ENCODE measurements around the gene TMEM250.

TMEM250 gene

DNA sequence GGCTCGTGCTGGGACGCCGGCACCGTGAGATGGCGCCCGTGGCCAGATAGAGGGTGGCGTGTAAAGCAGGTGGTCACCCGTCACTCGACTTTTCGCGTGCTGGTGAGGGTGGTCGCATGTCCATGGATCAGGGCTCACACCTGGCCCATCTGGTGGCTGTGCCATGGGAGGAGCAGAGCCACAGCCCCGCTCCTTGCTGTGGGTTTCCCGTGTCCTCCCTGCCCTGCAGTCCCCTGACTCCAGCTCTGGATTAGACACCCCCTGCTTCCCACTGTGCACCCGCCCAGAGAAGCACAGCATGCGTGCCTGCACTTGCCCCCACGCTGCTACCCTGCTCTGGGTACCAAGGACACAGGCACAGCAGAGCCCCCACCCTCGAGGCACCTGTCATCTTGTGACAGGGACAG, 1.8 kb upstream of the TMEM250 start:
- Histone ChIP-seq H3K9me3 (ENCODE audit: insufficient read depth, low read length) (0 out of 2 replicates have a peak, but pooled peaks cover 4% of the 10 kb centered on the region), H3K4me3 (ENCODE audit: insufficient read length, low read depth) (no peak overlapping the region), H3K4me1 (ENCODE audit: insufficient read depth, insufficient read length) (peaks cover 40% of the 10 kb centered on the region), H3K27me3 (ENCODE audit: insufficient read depth, insufficient read length) (no peaks in the 10 kb centered on the region), H3K36me3 (ENCODE audit: insufficient read depth, insufficient read length, low read length) (peaks cover 24% of the 10 kb centered on the region), H3K9ac (ENCODE audit: insufficient read length, low read depth) (peak overlapping the region; percentile 78)
- DNase-seq (ENCODE audit: low read depth, low spot score): no peak
- TF ChIP-seq ZNF274 (IDR thresholded peaks at IDR 0.05; ENCODE audit: low read depth, low read length) (no peak), SUZ12 (IDR thresholded peaks at IDR 0.05; ENCODE audit: extremely low read depth, insufficient read depth, insufficient read length) (no peak)

GRCh38 chr9:136119883-136120393, 1.3 kb upstream of the TMEM250 start:
- Histone ChIP-seq H3K36me3 (ENCODE audit: insufficient read depth, insufficient read length, low read length) (peaks cover 29% of the 10 kb centered on the region), H3K9me3 (ENCODE audit: insufficient read depth, low read length) (no peaks in the 10 kb centered on the region), H3K4me3 (ENCODE audit: insufficient read length, low read depth) (peak overlapping the region; percentile 84), H3K4me1 (ENCODE audit: insufficient read depth, insufficient read length) (peaks cover 44% of the 10 kb centered on the region), H3K27me3 (ENCODE audit: insufficient read depth, insufficient read length) (no peaks in the 10 kb centered on the region), H3K9ac (ENCODE audit: insufficient read length, low read depth) (peak overlapping the region; percentile 98)
- TF ChIP-seq ZNF274 (IDR thresholded peaks at IDR 0.05; ENCODE audit: low read depth, low read length) (no peak), YY1 (IDR thresholded peaks at IDR 0.05; ENCODE audit: insufficient read depth, insufficient read length) (no peak), SUZ12 (IDR thresholded peaks at IDR 0.05; ENCODE audit: extremely low read depth, insufficient read depth, insufficient read length) (no peak)
- DNase-seq (ENCODE audit: low read depth, low spot score): no peak

GRCh38 chr9:136119061-136119882, 597 bp upstream of the TMEM250 start:
- Histone ChIP-seq H3K9ac (ENCODE audit: insufficient read length, low read depth) (peak overlapping the region; percentile 98), H3K4me3 (ENCODE audit: insufficient read length, low read depth) (peak overlapping the region; percentile 84), H3K36me3 (ENCODE audit: insufficient read depth, insufficient read length, low read length) (peaks cover 36% of the 10 kb centered on the region), H3K4me1 (ENCODE audit: insufficient read depth, insufficient read length) (peaks cover 47% of the 10 kb centered on the region), H3K27me3 (ENCODE audit: insufficient read depth, insufficient read length) (no peaks in the 10 kb centered on the region), H3K9me3 (ENCODE audit: insufficient read depth, low read length) (no peaks in the 10 kb centered on the region)
- DNase-seq (ENCODE audit: low read depth, low spot score): no peak
- TF ChIP-seq ZNF274 (IDR thresholded peaks at IDR 0.05; ENCODE audit: low read depth, low read length) (no peak), SUZ12 (IDR thresholded peaks at IDR 0.05; ENCODE audit: extremely low read depth, insufficient read depth, insufficient read length) (no peak), YY1 (IDR thresholded peaks at IDR 0.05; ENCODE audit: insufficient read depth, insufficient read length) (no peak)

- TF ChIP-seq ZNF274 (IDR thresholded peaks at IDR 0.05; ENCODE audit: low read depth, low read length) (no peak), YY1 (IDR thresholded peaks at IDR 0.05; ENCODE audit: insufficient read depth, insufficient read length) (no peak), SUZ12 (IDR thresholded peaks at IDR 0.05; ENCODE audit: extremely low read depth, insufficient read depth, insufficient read length) (no peak)
- peaks cover 47% of the 10 kb centered on the region for H3K36me3 ChIP-seq (ENCODE audit: insufficient read depth, insufficient read length, low read length)
- no peaks in the 10 kb centered on the region for H3K9me3 ChIP-seq (ENCODE audit: insufficient read depth, low read length)
- peak overlapping the region; percentile 84 for H3K4me3 ChIP-seq (ENCODE audit: insufficient read length, low read depth)
- H3K4me1 ChIP-seq (ENCODE audit: insufficient read depth, insufficient read length): peaks cover 44% of the 10 kb centered on the region
- no peak for DNase-seq (ENCODE audit: low read depth, low spot score)
- no peaks in the 10 kb centered on the region for H3K27me3 ChIP-seq (ENCODE audit: insufficient read depth, insufficient read length)
- peak overlapping the region; percentile 98 for H3K9ac ChIP-seq (ENCODE audit: insufficient read length, low read depth)
Measured at GRCh38 chr9:136117916-136118319, 757 bp downstream of the TMEM250 start.

GRCh38 chr9:136117291-136117915, 1.3 kb downstream of the TMEM250 start:
- Histone ChIP-seq H3K4me1 (ENCODE audit: insufficient read depth, insufficient read length) (peaks cover 41% of the 10 kb centered on the region), H3K9ac (ENCODE audit: insufficient read length, low read depth) (peak overlapping the region; percentile 98), H3K9me3 (ENCODE audit: insufficient read depth, low read length) (no peaks in the 10 kb centered on the region), H3K4me3 (ENCODE audit: insufficient read length, low read depth) (peak overlapping the region; percentile 84), H3K27me3 (ENCODE audit: insufficient read depth, insufficient read length) (no peaks in the 10 kb centered on the region), H3K36me3 (ENCODE audit: insufficient read depth, insufficient read length, low read length) (peaks cover 50% of the 10 kb centered on the region)
- DNase-seq (ENCODE audit: low read depth, low spot score): no peak
- TF ChIP-seq ZNF274 (IDR thresholded peaks at IDR 0.05; ENCODE audit: low read depth, low read length): no peak
- no peak for TF ChIP-seq SUZ12 (IDR thresholded peaks at IDR 0.05; ENCODE audit: extremely low read depth, insufficient read depth, insufficient read length)
- no peak for TF ChIP-seq YY1 (IDR thresholded peaks at IDR 0.05; ENCODE audit: insufficient read depth, insufficient read length)

GRCh38 chr9:136116360-136117098, 2.1 kb downstream of the TMEM250 start:
- H3K27me3 ChIP-seq (ENCODE audit: insufficient read depth, insufficient read length): no peaks in the 10 kb centered on the region
- no peak overlapping the region for H3K4me3 ChIP-seq (ENCODE audit: insufficient read length, low read depth)
- TF ChIP-seq YY1 (IDR thresholded peaks at IDR 0.05; ENCODE audit: insufficient read depth, insufficient read length): no peak
- no peak for TF ChIP-seq ZNF274 (IDR thresholded peaks at IDR 0.05; ENCODE audit: low read depth, low read length)
- TF ChIP-seq SUZ12 (IDR thresholded peaks at IDR 0.05; ENCODE audit: extremely low read depth, insufficient read depth, insufficient read length): no peak
- H3K36me3 ChIP-seq (ENCODE audit: insufficient read depth, insufficient read length, low read length): peaks cover 52% of the 10 kb centered on the region
- no peaks in the 10 kb centered on the region for H3K9me3 ChIP-seq (ENCODE audit: insufficient read depth, low read length)
- DNase-seq (ENCODE audit: low read depth, low spot score): no peak
- peaks cover 42% of the 10 kb centered on the region for H3K4me1 ChIP-seq (ENCODE audit: insufficient read depth, insufficient read length)
- peak overlapping the region; percentile 98 for H3K9ac ChIP-seq (ENCODE audit: insufficient read length, low read depth)

All from NT2/D1 (cell line).